Measurements from ENCODE around the gene TTC27.

GRCh38 chr2:32860385-32860784, 232.5 kb downstream of the TTC27 start:
- TF ChIP-seq, protein P1, sequence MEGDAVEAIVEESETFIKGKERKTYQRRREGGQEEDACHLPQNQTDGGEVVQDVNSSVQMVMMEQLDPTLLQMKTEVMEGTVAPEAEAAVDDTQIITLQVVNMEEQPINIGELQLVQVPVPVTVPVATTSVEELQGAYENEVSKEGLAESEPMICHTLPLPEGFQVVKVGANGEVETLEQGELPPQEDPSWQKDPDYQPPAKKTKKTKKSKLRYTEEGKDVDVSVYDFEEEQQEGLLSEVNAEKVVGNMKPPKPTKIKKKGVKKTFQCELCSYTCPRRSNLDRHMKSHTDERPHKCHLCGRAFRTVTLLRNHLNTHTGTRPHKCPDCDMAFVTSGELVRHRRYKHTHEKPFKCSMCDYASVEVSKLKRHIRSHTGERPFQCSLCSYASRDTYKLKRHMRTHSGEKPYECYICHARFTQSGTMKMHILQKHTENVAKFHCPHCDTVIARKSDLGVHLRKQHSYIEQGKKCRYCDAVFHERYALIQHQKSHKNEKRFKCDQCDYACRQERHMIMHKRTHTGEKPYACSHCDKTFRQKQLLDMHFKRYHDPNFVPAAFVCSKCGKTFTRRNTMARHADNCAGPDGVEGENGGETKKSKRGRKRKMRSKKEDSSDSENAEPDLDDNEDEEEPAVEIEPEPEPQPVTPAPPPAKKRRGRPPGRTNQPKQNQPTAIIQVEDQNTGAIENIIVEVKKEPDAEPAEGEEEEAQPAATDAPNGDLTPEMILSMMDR (optimal IDR thresholded peaks at IDR 0.05 in 1 of 3, IDR thresholded peaks at IDR 0.05 in 1 of 3, conservative IDR thresholded peaks at IDR 0.05 in 1 of 3; ENCODE audit: extremely low read depth in 1 of 3, insufficient read depth in 2 of 3, low read length in 3 of 3) = no peak
- TF ChIP-seq EZH2 (IDR thresholded peaks at IDR 0.05; ENCODE audit: low read length) = no peak

All from keratinocyte (primary cell).